ENCODE measurements around the gene TDRD1.

TDRD1 gene

GRCh38 chr10:114232561-114233176 is 53.5 kb downstream of the TDRD1 start:
- no peak for ATAC-seq (replicated peaks)
- H3K36me3 Mint-ChIP-seq = no peaks in the 10 kb centered on the region
- no peak for DNase-seq
- H3K9me3 Mint-ChIP-seq = no peaks in the 10 kb centered on the region
- no peak overlapping the region for H3K4me3 Mint-ChIP-seq
- H3K27me3 Mint-ChIP-seq = peaks cover 19 to 35% of the 10 kb centered on the region in 2 donors
- no peak overlapping the region for H3K27ac Mint-ChIP-seq
- no peaks in the 10 kb centered on the region for H3K4me1 Mint-ChIP-seq

- ATAC-seq (replicated peaks) (no peak), DNase-seq (no peak)
- Mint-ChIP-seq H3K4me3 (no peak overlapping the region), H3K27me3 (peaks cover 26 to 36% of the 10 kb centered on the region in 2 donors), H3K27ac (no peak overlapping the region), H3K4me1 (peaks cover 2 to 4% of the 10 kb centered on the region in 2 donors), H3K9me3 (no peaks in the 10 kb centered on the region), H3K36me3 (no peaks in the 10 kb centered on the region)
These were observed 54.3 kb downstream of the TDRD1 start for GRCh38 chr10:114233482-114233881.

- ATAC-seq (replicated peaks) (peak in 1 of 2 donors; percentile 42), DNase-seq (no peak)
- H3K36me3 Mint-ChIP-seq = no peaks in the 10 kb centered on the region
- no peak overlapping the region for H3K27ac Mint-ChIP-seq
- no peak overlapping the region for H3K4me3 Mint-ChIP-seq
- peaks cover 2 to 4% of the 10 kb centered on the region in 2 donors for H3K4me1 Mint-ChIP-seq
- H3K27me3 Mint-ChIP-seq = peaks cover 27 to 36% of the 10 kb centered on the region in 2 donors
- no peaks in the 10 kb centered on the region for H3K9me3 Mint-ChIP-seq
These were observed 55.0 kb downstream of the TDRD1 start for GRCh38 chr10:114234132-114234531.

- Mint-ChIP-seq H3K9me3 (no peaks in the 10 kb centered on the region), H3K27me3 (peaks cover 40 to 46% of the 10 kb centered on the region in 2 donors), H3K27ac (no peak within 1 kb of the TSS), H3K36me3 (no peaks in the 10 kb centered on the region), H3K4me3 (peak within 1 kb of the TSS; percentile 39 to 76), H3K4me1 (peaks cover 2 to 4% of the 10 kb centered on the region in 2 donors)
- peak; percentile 7 for DNase-seq
- peak; percentile 73 to 77 for ATAC-seq (replicated peaks)
These were observed 60.2 kb downstream of the TDRD1 start, which contains the start of gene VWA2 for GRCh38 chr10:114239117-114239993. Gene VWA2 (plus strand): TSS chr10:114239254. CDS start chr10:114248714, 9,460 bp downstream.

- Mint-ChIP-seq H3K9me3 (no peaks in the 10 kb centered on the region), H3K27ac (no peak overlapping the region), H3K4me1 (peaks cover 2 to 4% of the 10 kb centered on the region in 2 donors), H3K36me3 (no peaks in the 10 kb centered on the region), H3K27me3 (peaks cover 36 to 43% of the 10 kb centered on the region in 2 donors), H3K4me3 (peak overlapping the region in 1 of 2 donors; percentile 39)
- no peak for DNase-seq
- ATAC-seq (replicated peaks) = no peak
These were observed 60.8 kb downstream of the TDRD1 start for GRCh38 chr10:114239994-114240345.

- Mint-ChIP-seq H3K4me1 (peaks cover 3 to 4% of the 10 kb centered on the region in 2 donors), H3K36me3 (no peaks in the 10 kb centered on the region), H3K27me3 (peaks cover 32 to 37% of the 10 kb centered on the region in 2 donors), H3K9me3 (no peaks in the 10 kb centered on the region), H3K27ac (no peak overlapping the region), H3K4me3 (no peak overlapping the region)
- ATAC-seq (replicated peaks) (no peak), DNase-seq (no peak)
These were observed 63.1 kb downstream of the TDRD1 start for GRCh38 chr10:114242235-114242634.

DNA sequence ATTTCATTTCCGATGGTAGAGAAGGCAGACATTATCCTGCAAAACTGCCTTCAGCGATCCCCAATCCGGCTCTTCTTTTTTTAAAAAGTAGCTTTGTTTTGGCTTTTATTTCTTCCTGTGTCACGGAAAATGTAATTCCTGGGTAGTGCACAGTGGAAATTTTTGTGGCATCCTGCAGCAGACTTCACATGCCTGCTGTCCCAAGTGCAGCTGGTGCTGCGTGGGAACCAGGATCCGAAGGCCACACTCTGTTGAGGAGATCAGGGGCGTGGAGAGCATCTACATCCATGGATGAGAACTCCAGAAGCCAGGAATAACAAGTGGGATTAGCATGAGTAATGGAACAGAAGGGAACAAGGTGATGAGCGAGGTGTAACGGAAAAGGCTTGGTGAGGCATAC is 64.5 kb downstream of the TDRD1 start:
- peaks cover 25 to 26% of the 10 kb centered on the region in 2 donors for H3K27me3 Mint-ChIP-seq
- no peak overlapping the region for H3K27ac Mint-ChIP-seq

DNA sequence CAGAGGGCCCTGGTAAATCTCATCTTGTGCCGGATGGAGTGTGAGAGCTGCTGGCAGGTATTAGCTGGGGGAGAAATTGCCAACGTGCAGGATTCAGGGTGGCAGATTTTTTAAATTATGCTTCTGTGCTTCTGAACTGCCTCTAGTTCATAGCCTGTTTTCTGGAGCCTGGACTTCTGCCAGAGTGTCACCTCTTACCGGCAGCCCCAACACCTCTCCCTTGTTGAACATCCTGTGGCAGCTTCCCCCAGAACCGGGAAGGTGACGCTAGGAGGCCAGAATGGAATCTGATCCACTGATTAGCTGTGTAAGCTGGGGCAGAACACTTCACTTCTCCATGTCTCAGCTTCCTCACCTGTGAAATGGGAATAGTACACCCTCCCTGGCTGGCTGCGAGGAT is 65.0 kb downstream of the TDRD1 start:
- no peak for ATAC-seq (replicated peaks)
- Mint-ChIP-seq H3K4me3 (no peak overlapping the region), H3K9me3 (no peaks in the 10 kb centered on the region), H3K27ac (no peak overlapping the region), H3K4me1 (peaks cover 0 to 2% of the 10 kb centered on the region in 2 donors), H3K36me3 (no peaks in the 10 kb centered on the region), H3K27me3 (peaks cover 25 to 26% of the 10 kb centered on the region in 2 donors)
- DNase-seq = no peak

More for the DNA sequence above, 64.5 kb downstream of the TDRD1 start:
- Mint-ChIP-seq H3K9me3 (no peaks in the 10 kb centered on the region), H3K4me1 (peaks cover 0 to 2% of the 10 kb centered on the region in 2 donors), H3K4me3 (no peak overlapping the region), H3K36me3 (no peaks in the 10 kb centered on the region)
- ATAC-seq (replicated peaks) (no peak), DNase-seq (no peak)

- no peak for ATAC-seq (replicated peaks)
- H3K9me3 Mint-ChIP-seq = no peaks in the 10 kb centered on the region
- no peak for DNase-seq
- no peak overlapping the region for H3K4me3 Mint-ChIP-seq
- peaks cover 0 to 2% of the 10 kb centered on the region in 2 donors for H3K4me1 Mint-ChIP-seq
- no peaks in the 10 kb centered on the region for H3K36me3 Mint-ChIP-seq
- peaks cover 20 to 25% of the 10 kb centered on the region in 2 donors for H3K27me3 Mint-ChIP-seq
- H3K27ac Mint-ChIP-seq = no peak overlapping the region
These were observed 66.1 kb downstream of the TDRD1 start for GRCh38 chr10:114245121-114245791.

GRCh38 chr10:114246679-114247305 is 67.6 kb downstream of the TDRD1 start:
- ATAC-seq (replicated peaks) = no peak
- DNase-seq = no peak
- Mint-ChIP-seq H3K9me3 (no peaks in the 10 kb centered on the region), H3K27ac (no peak overlapping the region), H3K36me3 (no peaks in the 10 kb centered on the region), H3K4me1 (peaks cover 0 to 2% of the 10 kb centered on the region in 2 donors), H3K4me3 (no peak overlapping the region), H3K27me3 (peaks cover 17% of the 10 kb centered on the region in 2 donors)

DNA sequence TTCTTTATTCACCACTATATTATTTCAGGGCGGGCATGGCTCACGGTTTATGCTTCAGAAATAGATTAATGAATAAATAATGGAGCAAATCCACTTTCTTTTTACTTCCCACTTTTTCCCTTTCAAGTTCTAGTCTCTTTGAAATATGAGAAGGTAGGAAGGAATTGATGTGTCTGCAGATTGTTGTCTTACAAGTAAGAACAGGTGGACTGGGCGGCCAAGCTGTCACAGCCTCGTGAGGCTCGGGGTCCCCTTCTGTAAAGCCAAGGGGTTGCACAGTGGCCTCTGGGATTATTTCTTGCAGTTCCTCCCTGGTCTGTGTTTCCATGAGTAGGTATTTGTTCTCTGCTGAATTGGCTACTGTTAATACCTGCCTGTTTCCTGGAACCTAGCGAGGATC is 71.1 kb downstream of the TDRD1 start:
- H3K9me3 Mint-ChIP-seq = no peaks in the 10 kb centered on the region
- H3K4me3 Mint-ChIP-seq = no peak overlapping the region
- H3K36me3 Mint-ChIP-seq = no peaks in the 10 kb centered on the region
- no peak for ATAC-seq (replicated peaks)
- peaks cover 2 to 6% of the 10 kb centered on the region in 2 donors for H3K4me1 Mint-ChIP-seq
- no peak overlapping the region for H3K27ac Mint-ChIP-seq
- DNase-seq = no peak
- H3K27me3 Mint-ChIP-seq = peaks cover 0 to 8% of the 10 kb centered on the region in 2 donors

DNA sequence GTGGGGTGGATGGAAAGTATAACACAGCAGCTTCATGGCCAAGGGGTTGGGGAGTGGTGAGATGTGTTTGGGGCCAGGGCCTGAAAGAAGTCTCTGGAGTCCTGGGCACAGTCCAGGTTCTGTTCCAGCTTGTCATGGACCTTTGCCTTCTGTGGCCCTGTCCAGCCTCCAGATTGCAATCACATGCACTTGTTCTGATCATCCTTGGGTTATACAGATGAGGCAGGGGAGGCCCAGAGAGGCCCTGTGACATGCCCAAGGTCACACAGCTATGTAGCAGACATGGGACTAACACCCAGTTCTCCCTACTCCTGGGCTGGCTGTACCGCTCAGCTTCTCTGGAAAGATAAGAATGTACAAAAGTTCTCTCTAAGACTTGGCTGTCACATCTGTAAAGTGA is 71.6 kb downstream of the TDRD1 start:
- Mint-ChIP-seq H3K27me3 (peaks cover 0 to 3% of the 10 kb centered on the region in 2 donors), H3K9me3 (no peaks in the 10 kb centered on the region), H3K27ac (no peak overlapping the region), H3K36me3 (no peaks in the 10 kb centered on the region), H3K4me1 (peaks cover 4 to 10% of the 10 kb centered on the region in 2 donors), H3K4me3 (no peak overlapping the region)
- ATAC-seq (replicated peaks) (no peak), DNase-seq (no peak)

- Mint-ChIP-seq H3K4me1 (peaks cover 3 to 10% of the 10 kb centered on the region in 2 donors), H3K36me3 (no peaks in the 10 kb centered on the region), H3K9me3 (no peaks in the 10 kb centered on the region), H3K4me3 (no peak overlapping the region), H3K27ac (no peak overlapping the region), H3K27me3 (peaks cover 0 to 3% of the 10 kb centered on the region in 2 donors)
- ATAC-seq (replicated peaks) (no peak), DNase-seq (no peak)
These were observed 72.9 kb downstream of the TDRD1 start for GRCh38 chr10:114252092-114252491.

DNA sequence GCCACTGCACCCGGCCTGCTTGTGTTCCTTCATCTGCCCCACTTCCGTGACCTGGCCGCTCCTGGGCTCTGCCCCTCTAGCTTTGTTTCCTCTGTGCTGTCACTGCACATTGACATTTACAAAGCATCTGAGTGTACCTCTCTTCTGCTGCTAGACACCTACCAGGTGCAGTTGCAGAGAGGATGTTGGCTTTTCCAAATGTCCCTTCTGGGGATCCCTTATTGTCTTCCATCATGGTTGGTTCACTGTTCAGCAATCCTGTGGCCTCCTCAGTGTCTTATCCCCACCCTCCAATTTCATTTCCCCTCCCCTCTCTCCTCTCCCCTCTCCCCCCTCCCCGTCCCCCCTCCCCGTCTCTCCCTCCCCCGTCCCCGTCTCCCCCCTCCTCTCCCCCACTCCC is 73.7 kb downstream of the TDRD1 start:
- no peak for ATAC-seq (replicated peaks)
- no peak overlapping the region for H3K27ac Mint-ChIP-seq

More for the DNA sequence above, 73.7 kb downstream of the TDRD1 start:
- H3K27me3 Mint-ChIP-seq = peaks cover 0 to 3% of the 10 kb centered on the region in 2 donors
- peaks cover 3 to 11% of the 10 kb centered on the region in 2 donors for H3K4me1 Mint-ChIP-seq
- H3K4me3 Mint-ChIP-seq = no peak overlapping the region
- H3K9me3 Mint-ChIP-seq = no peaks in the 10 kb centered on the region
- H3K36me3 Mint-ChIP-seq = no peaks in the 10 kb centered on the region
- no peak for DNase-seq
